Measurements from ENCODE around the gene LDLRAD3. TPM values are rescaled to one million over a fixed set of nuclear protein-coding genes. Genes with fewer than 3 reads are reported as not detected.
A peak's percentile ranks its signal among the peaks of the same experiment; 100 is the strongest.
"Not testable (repeated sequence)": the region's sequence is repeated elsewhere in the genome, so short reads cannot be mapped to it uniquely, and the experiment has no call there.

Gene LDLRAD3
- total and polyA plus RNA-seq, 4 donors, result 20.9 to 25.6 (median 22.8) TPM

GRCh38 chr11:35909511-35910265 lies 34.2 kb upstream of the LDLRAD3 start:
- WGBS (ENCODE audit: insufficient coverage), result 29% methylated on average over 1 of the region's 3 CpGs
- Histone ChIP-seq H3K9me3 (ENCODE audit: control insufficient read depth, insufficient read depth, low read length) (peaks cover 5% of the 10 kb centered on the region), H3K27ac (ENCODE audit: low read depth, low read length) (no peak overlapping the region)

GRCh38 chr11:35911013-35911412 lies 32.8 kb upstream of the LDLRAD3 start:
- H3K4me1 ChIP-seq (ENCODE audit: control insufficient read depth, insufficient read depth, low read length), result no peaks in the 10 kb centered on the region
- no peak for DNase-seq (ENCODE audit: low read depth in 4 of 6, low spot score in 6 of 6)
- H3K36me3 ChIP-seq (ENCODE audit: control insufficient read depth, insufficient read depth, low read length), result no peaks in the 10 kb centered on the region
- H3K27ac ChIP-seq (ENCODE audit: low read depth, low read length), result no peak overlapping the region
- no peak overlapping the region for H3K4me3 ChIP-seq (ENCODE audit: low read depth, low read length)
- WGBS (ENCODE audit: insufficient coverage), result 90% methylated on average over 5 of the region's 6 CpGs
- H3K27me3 ChIP-seq (ENCODE audit: control insufficient read depth, insufficient read depth, low read length), result no peaks in the 10 kb centered on the region
- peaks cover 5% of the 10 kb centered on the region for H3K9me3 ChIP-seq (ENCODE audit: control insufficient read depth, insufficient read depth, low read length)

More at GRCh38 chr11:35909511-35910265, 34.2 kb upstream of the LDLRAD3 start:
- no peaks in the 10 kb centered on the region for H3K27me3 ChIP-seq (ENCODE audit: control insufficient read depth, insufficient read depth, low read length)
- H3K4me1 ChIP-seq (ENCODE audit: control insufficient read depth, insufficient read depth, low read length), result no peaks in the 10 kb centered on the region
- H3K36me3 ChIP-seq (ENCODE audit: control insufficient read depth, insufficient read depth, low read length), result no peaks in the 10 kb centered on the region
- no peak overlapping the region for H3K4me3 ChIP-seq (ENCODE audit: low read depth, low read length)
- DNase-seq (ENCODE audit: low read depth in 4 of 6, low spot score in 6 of 6), result peak in 1 of 6 donors; percentile 33

GRCh38 chr11:35911616-35912165 lies 32.2 kb upstream of the LDLRAD3 start:
- H3K27me3 ChIP-seq (ENCODE audit: control insufficient read depth, insufficient read depth, low read length), result no peaks in the 10 kb centered on the region
- H3K36me3 ChIP-seq (ENCODE audit: control insufficient read depth, insufficient read depth, low read length), result no peaks in the 10 kb centered on the region
- WGBS (ENCODE audit: insufficient coverage), result 50% methylated on average over 1 of the region's 1 CpG
- H3K4me1 ChIP-seq (ENCODE audit: control insufficient read depth, insufficient read depth, low read length), result no peaks in the 10 kb centered on the region
- H3K4me3 ChIP-seq (ENCODE audit: low read depth, low read length), result no peak overlapping the region
- H3K9me3 ChIP-seq (ENCODE audit: control insufficient read depth, insufficient read depth, low read length), result peaks cover 3% of the 10 kb centered on the region
- no peak for DNase-seq (ENCODE audit: low read depth in 4 of 6, low spot score in 6 of 6)
- no peak overlapping the region for H3K27ac ChIP-seq (ENCODE audit: low read depth, low read length)

- not testable (repeated sequence) for H3K27me3 ChIP-seq (ENCODE audit: control insufficient read depth, insufficient read depth, low read length); H3K4me3 ChIP-seq (ENCODE audit: low read depth, low read length); H3K4me1 ChIP-seq (ENCODE audit: control insufficient read depth, insufficient read depth, low read length); DNase-seq (ENCODE audit: low read depth in 4 of 6, low spot score in 6 of 6); H3K27ac ChIP-seq (ENCODE audit: low read depth, low read length); H3K9me3 ChIP-seq (ENCODE audit: control insufficient read depth, insufficient read depth, low read length); H3K36me3 ChIP-seq (ENCODE audit: control insufficient read depth, insufficient read depth, low read length)
- WGBS (ENCODE audit: insufficient coverage), result 90% methylated on average over 2 of the region's 7 CpGs
Observed at GRCh38 chr11:35912436-35912835, 31.4 kb upstream of the LDLRAD3 start.

- Histone ChIP-seq H3K27ac (ENCODE audit: low read depth, low read length) (no peak overlapping the region), H3K27me3 (ENCODE audit: control insufficient read depth, insufficient read depth, low read length) (no peaks in the 10 kb centered on the region), H3K4me3 (ENCODE audit: low read depth, low read length) (no peak overlapping the region), H3K36me3 (ENCODE audit: control insufficient read depth, insufficient read depth, low read length) (no peaks in the 10 kb centered on the region), H3K4me1 (ENCODE audit: control insufficient read depth, insufficient read depth, low read length) (no peaks in the 10 kb centered on the region), H3K9me3 (ENCODE audit: control insufficient read depth, insufficient read depth, low read length) (no peaks in the 10 kb centered on the region)
- no peak for DNase-seq (ENCODE audit: low read depth in 4 of 6, low spot score in 6 of 6)
Observed at GRCh38 chr11:35912883-35913624, 30.8 kb upstream of the LDLRAD3 start.

GRCh38 chr11:35914816-35915215 lies 29.0 kb upstream of the LDLRAD3 start:
- Histone ChIP-seq H3K36me3 (ENCODE audit: control insufficient read depth, insufficient read depth, low read length) (no peaks in the 10 kb centered on the region), H3K4me1 (ENCODE audit: control insufficient read depth, insufficient read depth, low read length) (peaks cover 3% of the 10 kb centered on the region), H3K4me3 (ENCODE audit: low read depth, low read length) (no peak overlapping the region), H3K27ac (ENCODE audit: low read depth, low read length) (no peak overlapping the region), H3K27me3 (ENCODE audit: control insufficient read depth, insufficient read depth, low read length) (no peaks in the 10 kb centered on the region), H3K9me3 (ENCODE audit: control insufficient read depth, insufficient read depth, low read length) (no peaks in the 10 kb centered on the region)
- 91% methylated on average over 1 of the region's 3 CpGs for WGBS (ENCODE audit: insufficient coverage)
- DNase-seq (ENCODE audit: low read depth in 4 of 6, low spot score in 6 of 6), result no peak

- no peaks in the 10 kb centered on the region for H3K9me3 ChIP-seq (ENCODE audit: control insufficient read depth, insufficient read depth, low read length)
- H3K4me3 ChIP-seq (ENCODE audit: low read depth, low read length), result no peak overlapping the region
- DNase-seq (ENCODE audit: low read depth in 4 of 6, low spot score in 6 of 6), result no peak
- H3K27me3 ChIP-seq (ENCODE audit: control insufficient read depth, insufficient read depth, low read length), result no peaks in the 10 kb centered on the region
- no CpG with 5 or more reads among the region's 1 CpG for WGBS (ENCODE audit: insufficient coverage)
- peaks cover 3% of the 10 kb centered on the region for H3K4me1 ChIP-seq (ENCODE audit: control insufficient read depth, insufficient read depth, low read length)
- H3K27ac ChIP-seq (ENCODE audit: low read depth, low read length), result no peak overlapping the region
- no peaks in the 10 kb centered on the region for H3K36me3 ChIP-seq (ENCODE audit: control insufficient read depth, insufficient read depth, low read length)
Observed at GRCh38 chr11:35916270-35916669, 27.6 kb upstream of the LDLRAD3 start.

GRCh38 chr11:35917676-35918075 lies 26.2 kb upstream of the LDLRAD3 start:
- H3K27ac ChIP-seq (ENCODE audit: low read depth, low read length), result no peak overlapping the region
- H3K9me3 ChIP-seq (ENCODE audit: control insufficient read depth, insufficient read depth, low read length), result no peaks in the 10 kb centered on the region
- no peaks in the 10 kb centered on the region for H3K36me3 ChIP-seq (ENCODE audit: control insufficient read depth, insufficient read depth, low read length)
- 96% methylated on average over 4 of the region's 4 CpGs for WGBS (ENCODE audit: insufficient coverage)
- H3K4me1 ChIP-seq (ENCODE audit: control insufficient read depth, insufficient read depth, low read length), result peaks cover 3% of the 10 kb centered on the region
- no peak for DNase-seq (ENCODE audit: low read depth in 4 of 6, low spot score in 6 of 6)
- H3K4me3 ChIP-seq (ENCODE audit: low read depth, low read length), result no peak overlapping the region
- no peaks in the 10 kb centered on the region for H3K27me3 ChIP-seq (ENCODE audit: control insufficient read depth, insufficient read depth, low read length)

GRCh38 chr11:35918716-35919115 lies 25.1 kb upstream of the LDLRAD3 start:
- no peak for DNase-seq (ENCODE audit: low read depth in 4 of 6, low spot score in 6 of 6)
- WGBS (ENCODE audit: insufficient coverage), result 50% methylated on average over 1 of the region's 2 CpGs
- Histone ChIP-seq H3K36me3 (ENCODE audit: control insufficient read depth, insufficient read depth, low read length) (no peaks in the 10 kb centered on the region), H3K4me1 (ENCODE audit: control insufficient read depth, insufficient read depth, low read length) (peaks cover 3% of the 10 kb centered on the region), H3K4me3 (ENCODE audit: low read depth, low read length) (no peak overlapping the region), H3K9me3 (ENCODE audit: control insufficient read depth, insufficient read depth, low read length) (no peaks in the 10 kb centered on the region), H3K27me3 (ENCODE audit: control insufficient read depth, insufficient read depth, low read length) (no peaks in the 10 kb centered on the region), H3K27ac (ENCODE audit: low read depth, low read length) (peak overlapping the region; percentile 4)

All from spinal cord (tissue), 10 donors.